ENCODE data around the gene FASLG. TPM values are rescaled to one million over a fixed set of nuclear protein-coding genes. Genes with fewer than 3 reads are reported as not detected.

Gene FASLG
- polyA plus RNA-seq, 3 donors, result not detected

GRCh38 chr1:172630868-172631267 is 28.0 kb upstream of the FASLG start:
- Mint-ChIP-seq H3K36me3 (no peaks in the 10 kb centered on the region), H3K9me3 (no peaks in the 10 kb centered on the region), H3K4me1 (peaks cover 24% of the 10 kb centered on the region), H3K4me3 (no peak overlapping the region), H3K27ac (no peak overlapping the region), H3K27me3 (ENCODE audit: low read depth in 3 of 3) (peaks cover 0 to 2% (median 1%) of the 10 kb centered on the region in 3 donors)
- 0% methylated on average over 3 of the region's 3 CpGs for WGBS (ENCODE audit: insufficient coverage)
- Histone ChIP-seq H3K4me3 (replicated peaks in 1 of 3; ENCODE audit: low read depth in 2 of 3, low read length in 3 of 3) (no peak overlapping the region), H3K79me2 (ENCODE audit: insufficient read depth, low read length) (no peaks in the 10 kb centered on the region), H3K27ac (ENCODE audit: low read depth in 1 of 2, low read length in 2 of 2) (no peak overlapping the region), H4K20me1 (ENCODE audit: insufficient read depth, low read length) (no peaks in the 10 kb centered on the region), H3K9ac (ENCODE audit: insufficient read depth, low read length, poor library complexity, severe bottlenecking) (no peak overlapping the region), H3K27me3 (ENCODE audit: control insufficient read depth in 2 of 2, insufficient read depth in 2 of 2, low read length in 2 of 2) (no peaks in the 10 kb centered on the region), H3K4me2 (replicated peaks; ENCODE audit: extremely low read depth, low read length, poor library complexity, severe bottlenecking) (no peak overlapping the region), H3K4me1 (ENCODE audit: control insufficient read depth in 1 of 2, insufficient read depth in 2 of 2, low read length in 2 of 2) (peaks cover 17 to 19% of the 10 kb centered on the region in 2 donors), H3K36me3 (replicated peaks in 1 of 2; ENCODE audit: control insufficient read depth in 1 of 2, insufficient read depth in 2 of 2, low read length in 2 of 2) (no peaks in the 10 kb centered on the region), H2AFZ (ENCODE audit: insufficient read depth, low read depth, low read length, poor library complexity, severe bottlenecking) (no peak overlapping the region), H3K9me3 (replicated peaks in 1 of 2; ENCODE audit: control insufficient read depth in 1 of 2, insufficient read depth in 1 of 2, low read length in 2 of 2) (no peaks in the 10 kb centered on the region)
- no peak for TF ChIP-seq CTCF (IDR thresholded peaks at IDR 0.05)
- intact Hi-C loops (cut with micrococcal nuclease), result no loop called here
- no peak for DNase-seq

- intact Hi-C loops (cut with micrococcal nuclease), result no loop called here
- H3K27ac ChIP-seq (ENCODE audit: low read depth in 1 of 2, low read length in 2 of 2), result no peak overlapping the region
- no peaks in the 10 kb centered on the region for H4K20me1 ChIP-seq (ENCODE audit: insufficient read depth, low read length)
- no peaks in the 10 kb centered on the region for H3K79me2 ChIP-seq (ENCODE audit: insufficient read depth, low read length)
- H3K4me1 Mint-ChIP-seq, result peaks cover 11% of the 10 kb centered on the region
- H3K4me3 Mint-ChIP-seq, result no peak overlapping the region
- no peak for TF ChIP-seq CTCF (IDR thresholded peaks at IDR 0.05)
- H3K27me3 Mint-ChIP-seq (ENCODE audit: low read depth in 3 of 3), result peaks cover 0 to 2% (median 0%) of the 10 kb centered on the region in 3 donors
- H3K36me3 ChIP-seq (replicated peaks in 1 of 2; ENCODE audit: control insufficient read depth in 1 of 2, insufficient read depth in 2 of 2, low read length in 2 of 2), result no peaks in the 10 kb centered on the region
- H3K4me3 ChIP-seq (replicated peaks in 1 of 3; ENCODE audit: low read depth in 2 of 3, low read length in 3 of 3), result no peak overlapping the region
- H3K9ac ChIP-seq (ENCODE audit: insufficient read depth, low read length, poor library complexity, severe bottlenecking), result no peak overlapping the region
- no peaks in the 10 kb centered on the region for H3K9me3 ChIP-seq (replicated peaks in 1 of 2; ENCODE audit: control insufficient read depth in 1 of 2, insufficient read depth in 1 of 2, low read length in 2 of 2)
- H3K4me1 ChIP-seq (ENCODE audit: control insufficient read depth in 1 of 2, insufficient read depth in 2 of 2, low read length in 2 of 2), result peaks cover 0 to 3% of the 10 kb centered on the region in 2 donors
- no peaks in the 10 kb centered on the region for H3K36me3 Mint-ChIP-seq
- H3K4me2 ChIP-seq (replicated peaks; ENCODE audit: extremely low read depth, low read length, poor library complexity, severe bottlenecking), result no peak overlapping the region
- H3K9me3 Mint-ChIP-seq, result peaks cover 0 to 6% (median 3%) of the 10 kb centered on the region in 7 donors
- no CpG with 5 or more reads among the region's 2 CpGs for WGBS (ENCODE audit: insufficient coverage)
- DNase-seq, result no peak
- H3K27me3 ChIP-seq (ENCODE audit: control insufficient read depth in 2 of 2, insufficient read depth in 2 of 2, low read length in 2 of 2), result no peaks in the 10 kb centered on the region
- H2AFZ ChIP-seq (ENCODE audit: insufficient read depth, low read depth, low read length, poor library complexity, severe bottlenecking), result no peak overlapping the region
- H3K27ac Mint-ChIP-seq, result no peak overlapping the region
Measured at GRCh38 chr1:172637522-172637921, 21.4 kb upstream of the FASLG start.
